Measurements from ENCODE around the gene FXYD2.

DNA sequence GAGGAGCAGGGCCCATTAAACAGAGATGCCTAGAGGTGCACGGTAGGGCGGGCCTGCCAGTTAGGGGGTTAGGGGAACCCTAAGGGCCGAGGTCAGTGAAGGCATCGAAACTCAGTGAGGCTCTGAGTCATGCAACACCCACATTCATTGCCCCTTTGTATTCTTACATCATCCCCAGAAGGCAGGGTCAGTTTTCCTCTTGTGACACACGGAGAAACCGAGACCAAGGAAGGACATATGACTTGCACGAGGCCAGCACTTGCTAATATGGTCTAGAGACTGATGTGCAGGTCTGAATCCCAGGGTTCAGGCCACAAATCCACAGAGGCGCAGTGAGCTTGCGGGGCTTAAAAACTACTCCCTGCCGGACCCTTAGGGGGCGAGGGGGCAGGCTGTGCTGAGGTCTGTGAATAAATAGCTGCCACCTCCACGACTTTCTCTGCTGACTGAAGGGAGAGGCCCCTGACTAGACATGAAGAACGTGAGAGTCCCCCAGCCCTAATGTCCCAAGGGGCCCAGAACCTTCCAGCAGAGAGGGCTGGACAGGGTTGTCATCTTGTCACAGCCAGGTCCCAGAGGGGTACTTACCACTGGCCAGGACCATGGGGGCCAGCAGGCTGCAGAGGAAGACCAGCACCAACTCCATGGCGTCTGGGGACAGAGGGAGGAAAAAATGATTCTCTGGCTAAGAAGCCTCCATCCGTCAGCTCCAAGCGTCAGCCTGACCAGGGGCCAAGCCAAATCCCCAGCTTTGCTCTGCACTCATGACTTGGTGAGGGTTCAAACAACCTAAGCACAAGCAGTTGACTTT lies 17.8 kb upstream of the FXYD2 start:
- TF ChIP-seq POLR2A (IDR thresholded peaks at IDR 0.05): no peak
- TF ChIP-seq, protein P1, sequence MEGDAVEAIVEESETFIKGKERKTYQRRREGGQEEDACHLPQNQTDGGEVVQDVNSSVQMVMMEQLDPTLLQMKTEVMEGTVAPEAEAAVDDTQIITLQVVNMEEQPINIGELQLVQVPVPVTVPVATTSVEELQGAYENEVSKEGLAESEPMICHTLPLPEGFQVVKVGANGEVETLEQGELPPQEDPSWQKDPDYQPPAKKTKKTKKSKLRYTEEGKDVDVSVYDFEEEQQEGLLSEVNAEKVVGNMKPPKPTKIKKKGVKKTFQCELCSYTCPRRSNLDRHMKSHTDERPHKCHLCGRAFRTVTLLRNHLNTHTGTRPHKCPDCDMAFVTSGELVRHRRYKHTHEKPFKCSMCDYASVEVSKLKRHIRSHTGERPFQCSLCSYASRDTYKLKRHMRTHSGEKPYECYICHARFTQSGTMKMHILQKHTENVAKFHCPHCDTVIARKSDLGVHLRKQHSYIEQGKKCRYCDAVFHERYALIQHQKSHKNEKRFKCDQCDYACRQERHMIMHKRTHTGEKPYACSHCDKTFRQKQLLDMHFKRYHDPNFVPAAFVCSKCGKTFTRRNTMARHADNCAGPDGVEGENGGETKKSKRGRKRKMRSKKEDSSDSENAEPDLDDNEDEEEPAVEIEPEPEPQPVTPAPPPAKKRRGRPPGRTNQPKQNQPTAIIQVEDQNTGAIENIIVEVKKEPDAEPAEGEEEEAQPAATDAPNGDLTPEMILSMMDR (IDR thresholded peaks at IDR 0.05): no peak

Data from lower leg skin (tissue), 3 donors.